ENCODE measurements around the gene NUDT16L1. TPM values are rescaled to one million over a fixed set of nuclear protein-coding genes. Genes with fewer than 3 reads are reported as not detected.

The NUDT16L1 gene
- total and polyA plus RNA-seq, 2 of the 13 experiments (the other 11 are each of a cell fraction or from before 2014, with no cell fraction given): 28.0 to 40.5 TPM

GRCh38 chr16:4693956-4694641 is 737 bp downstream of the NUDT16L1 start (continued):
- no peak for TF ChIP-seq NPAS2 (CRISPR knock-in tag; IDR thresholded peaks at IDR 0.05; ENCODE audit: borderline replicate concordance)
- TF ChIP-seq YEATS2 (CRISPR knock-in tag; IDR thresholded peaks at IDR 0.05; ENCODE audit: borderline replicate concordance): no peak
- no peak for TF ChIP-seq MAFF (IDR thresholded peaks at IDR 0.05; ENCODE audit: low read depth, low read length)
- TF ChIP-seq ZNF839 (CRISPR knock-in tag; IDR thresholded peaks at IDR 0.05; ENCODE audit: borderline replicate concordance): no peak
- no peak; the same call in 1 of the 2 replicates for TF ChIP-seq TARDBP (CRISPR knock-in tag; IDR thresholded peaks at IDR 0.05)
- TF ChIP-seq ZNF30 (CRISPR knock-in tag; IDR thresholded peaks at IDR 0.05): no peak
- TF ChIP-seq, protein P1, sequence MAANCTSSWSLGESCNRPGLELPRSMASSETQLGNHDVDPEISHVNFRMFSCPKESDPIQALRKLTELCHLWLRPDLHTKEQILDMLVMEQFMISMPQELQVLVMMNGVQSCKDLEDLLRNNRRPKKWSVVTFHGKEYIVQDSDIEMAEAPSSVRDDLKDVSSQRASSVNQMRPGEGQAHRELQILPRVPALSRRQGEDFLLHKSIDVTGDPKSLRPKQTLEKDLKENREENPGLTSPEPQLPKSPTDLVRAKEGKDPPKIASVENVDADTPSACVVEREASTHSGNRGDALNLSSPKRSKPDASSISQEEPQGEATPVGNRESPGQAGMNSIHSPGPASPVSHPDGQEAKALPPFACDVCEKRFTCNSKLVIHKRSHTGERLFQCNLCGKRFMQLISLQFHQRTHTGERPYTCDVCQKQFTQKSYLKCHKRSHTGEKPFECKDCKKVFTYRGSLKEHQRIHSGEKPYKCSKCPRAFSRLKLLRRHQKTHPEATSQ (CRISPR knock-in tag; IDR thresholded peaks at IDR 0.05; ENCODE audit: borderline replicate concordance): no peak
- no peak for TF ChIP-seq ZNF570 (CRISPR knock-in tag; IDR thresholded peaks at IDR 0.05; ENCODE audit: borderline replicate concordance)
- no peak for TF ChIP-seq ZNF276 (CRISPR knock-in tag; IDR thresholded peaks at IDR 0.05; ENCODE audit: low read depth)
- no peak for TF ChIP-seq ZBTB20 (CRISPR knock-in tag; IDR thresholded peaks at IDR 0.05; ENCODE audit: borderline replicate concordance, low read depth)
- no peak for TF ChIP-seq ZNF264 (CRISPR knock-in tag; IDR thresholded peaks at IDR 0.05)
- TF ChIP-seq HIVEP1 (CRISPR knock-in tag; IDR thresholded peaks at IDR 0.05): no peak
- TF ChIP-seq DNMT1 (CRISPR knock-in tag; IDR thresholded peaks at IDR 0.05): no peak
- peak; percentile 18; the same call in 1 of the 2 replicates for TF ChIP-seq ZNF768 (CRISPR knock-in tag; IDR thresholded peaks at IDR 0.05)
- no peak for TF ChIP-seq ATF4 (CRISPR knock-in tag; IDR thresholded peaks at IDR 0.05)
- TF ChIP-seq GATAD2A (CRISPR knock-in tag; IDR thresholded peaks at IDR 0.05): no peak
- TF ChIP-seq ZNF205 (CRISPR knock-in tag; IDR thresholded peaks at IDR 0.05): 0 out of 2 replicates have a peak, but pooled peaks have one; percentile 17
- TF ChIP-seq NR2F2 (IDR thresholded peaks at IDR 0.05; ENCODE audit: borderline replicate concordance, low read depth): no peak
- TF ChIP-seq ZNF350 (CRISPR knock-in tag; IDR thresholded peaks at IDR 0.05; ENCODE audit: borderline replicate concordance, low read depth): no peak
- TF ChIP-seq IKZF5 (CRISPR knock-in tag; IDR thresholded peaks at IDR 0.05): no peak
- TF ChIP-seq MAFK (conservative IDR thresholded peaks at IDR 0.05 in 1 of 2, IDR thresholded peaks at IDR 0.05 in 1 of 2; ENCODE audit: low read length in 2 of 2): no peak
- no peak; the same call in 1 of the 2 replicates for TF ChIP-seq ZNF776 (CRISPR knock-in tag; IDR thresholded peaks at IDR 0.05)
- no peak for TF ChIP-seq MBNL3 (CRISPR knock-in tag; conservative IDR thresholded peaks at IDR 0.05)
- no peak for TF ChIP-seq NFIB (CRISPR knock-in tag; IDR thresholded peaks at IDR 0.05; ENCODE audit: borderline replicate concordance)
- TF ChIP-seq FOXA1 (IDR thresholded peaks at IDR 0.05): no peak
- TF ChIP-seq FOXA1 (CRISPR knock-in tag; IDR thresholded peaks at IDR 0.05): no peak; the same call in 1 of the 2 replicates
- peak; percentile 24; the same call in 1 of the 2 replicates for TF ChIP-seq ZSCAN21 (CRISPR knock-in tag; IDR thresholded peaks at IDR 0.05; ENCODE audit: borderline replicate concordance)

All from HepG2 (cell line).